Astrocyte (in vitro differentiated cells and primary cell): ENCODE measurements around the gene ADAMTS12.

Experiments used
- EZH2 ChIP-seq: IDR thresholded peaks from 2 replicates; pipeline ENCODE4 v1.6.1; 2012; ENCODE audit warnings: mild to moderate bottlenecking, low read length, inconsistent platforms; ENCODE audit not compliant: insufficient read depth
- TF ChIP-seq, protein P1 (sequence below): IDR thresholded peaks from 2 replicates; pipeline ENCODE4 v1.5.1; 2011; ENCODE audit warnings: low read depth, mild to moderate bottlenecking, inconsistent platforms, low read length, moderate library complexity; ENCODE audit not compliant: insufficient read depth

DNA sequence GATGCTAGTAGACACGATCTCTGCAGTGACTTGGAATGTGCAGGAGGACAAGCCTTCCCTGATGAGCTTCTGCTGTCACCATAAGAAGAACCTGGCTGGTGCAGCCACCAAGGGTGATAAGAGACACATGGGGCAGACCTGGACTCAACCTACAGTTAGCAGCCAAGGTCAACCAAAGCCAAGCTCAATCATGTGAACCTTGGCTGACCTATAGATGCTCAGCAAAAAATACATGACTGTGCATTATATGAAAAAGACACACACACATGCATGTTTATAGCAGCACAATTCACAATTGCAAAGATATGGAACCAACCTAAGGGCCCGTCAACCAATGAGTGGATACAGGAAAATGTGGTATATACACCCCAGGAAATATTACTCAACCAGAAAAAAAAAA lies 364.1 kb downstream of the ADAMTS12 start:
- TF ChIP-seq, protein P1, sequence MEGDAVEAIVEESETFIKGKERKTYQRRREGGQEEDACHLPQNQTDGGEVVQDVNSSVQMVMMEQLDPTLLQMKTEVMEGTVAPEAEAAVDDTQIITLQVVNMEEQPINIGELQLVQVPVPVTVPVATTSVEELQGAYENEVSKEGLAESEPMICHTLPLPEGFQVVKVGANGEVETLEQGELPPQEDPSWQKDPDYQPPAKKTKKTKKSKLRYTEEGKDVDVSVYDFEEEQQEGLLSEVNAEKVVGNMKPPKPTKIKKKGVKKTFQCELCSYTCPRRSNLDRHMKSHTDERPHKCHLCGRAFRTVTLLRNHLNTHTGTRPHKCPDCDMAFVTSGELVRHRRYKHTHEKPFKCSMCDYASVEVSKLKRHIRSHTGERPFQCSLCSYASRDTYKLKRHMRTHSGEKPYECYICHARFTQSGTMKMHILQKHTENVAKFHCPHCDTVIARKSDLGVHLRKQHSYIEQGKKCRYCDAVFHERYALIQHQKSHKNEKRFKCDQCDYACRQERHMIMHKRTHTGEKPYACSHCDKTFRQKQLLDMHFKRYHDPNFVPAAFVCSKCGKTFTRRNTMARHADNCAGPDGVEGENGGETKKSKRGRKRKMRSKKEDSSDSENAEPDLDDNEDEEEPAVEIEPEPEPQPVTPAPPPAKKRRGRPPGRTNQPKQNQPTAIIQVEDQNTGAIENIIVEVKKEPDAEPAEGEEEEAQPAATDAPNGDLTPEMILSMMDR, result no peak
- no peak for TF ChIP-seq EZH2
